GM12875 (cell line): ENCODE data around the gene CDC123.
"Not testable (repeated sequence)": the region's sequence is repeated elsewhere in the genome, so short reads cannot be mapped to it uniquely, and the experiment has no call there.

Source experiments
- H3K4me3 ChIP-seq: one replicate; pipeline ENCODE4 v1.5.1; 2011; ENCODE audit warnings: low read depth, low read length, control low read depth
- CTCF ChIP-seq: IDR thresholded peaks from 2 replicates; pipeline ENCODE4 v1.5.1; 2011; ENCODE audit warnings: low read depth, mild to moderate bottlenecking, control low read depth, inconsistent platforms, low read length, moderate library complexity, borderline replicate concordance; ENCODE audit not compliant: insufficient read depth

CDC123 gene

GRCh38 chr10:12162927-12163326 lies 33.1 kb upstream of the CDC123 start:
- TF ChIP-seq CTCF, result no peak
- H3K4me3 ChIP-seq, result no peak overlapping the region

- H3K4me3 ChIP-seq, result no peak overlapping the region
- no peak for TF ChIP-seq CTCF
These were observed 31.9 kb upstream of the CDC123 start for GRCh38 chr10:12164085-12164484.

- no peak for TF ChIP-seq CTCF
- no peak overlapping the region for H3K4me3 ChIP-seq
These were observed 31.0 kb upstream of the CDC123 start for GRCh38 chr10:12165036-12165435.

- no peak for TF ChIP-seq CTCF
- no peak overlapping the region for H3K4me3 ChIP-seq
These were observed 29.8 kb upstream of the CDC123 start for GRCh38 chr10:12165999-12166775.

GRCh38 chr10:12171512-12171911 lies 24.5 kb upstream of the CDC123 start:
- not testable (repeated sequence) for H3K4me3 ChIP-seq

- H3K4me3 ChIP-seq, result no peak overlapping the region
- no peak for TF ChIP-seq CTCF
These were observed 18.3 kb upstream of the CDC123 start for GRCh38 chr10:12177642-12178041.

- no peak for TF ChIP-seq CTCF
- no peak overlapping the region for H3K4me3 ChIP-seq
These were observed 16.3 kb upstream of the CDC123 start for GRCh38 chr10:12179606-12180170.
